Ovary (tissue), 3 donors: ENCODE measurements around the gene EIF4G3.

Source experiments
- CTCF ChIP-seq, 3 donors: fragments of 450-650 bp in 2 of 3; fragments of 200-600 bp in 1 of 3; IDR thresholded peaks; one replicate each; pipeline versions ENCODE4 v1.5.1 to v1.8.0; 2016 to 2022; ENCODE audit warnings: antibody characterized with exemption in 3 of 3, mild to moderate bottlenecking in 1 of 3
- EP300 ChIP-seq: sonication (generic); formaldehyde crosslinking; IDR thresholded peaks from one replicate; pipeline ENCODE4 v1.6.1; 2017; ENCODE audit warnings: antibody characterized with exemption
- donor health status: DM: no; HTN: no; CAD: no.

GRCh38 chr1:21149855-21150432, 26.8 kb downstream of the EIF4G3 start:
- TF ChIP-seq CTCF (IDR thresholded peaks at IDR 0.05) (no peak), EP300 (no peak)
